Hindlimb muscle (tissue), 1 donor: Measurements from ENCODE around the gene SUSD6. TPM values are rescaled to one million over a fixed set of nuclear protein-coding genes. Genes with fewer than 3 reads are reported as not detected.

Experiments used
- DNase-seq: peaks from one replicate; pipeline ENCODE4 v3.0.0-alpha.2; 2013
- polyA plus RNA-seq: library from polyadenylated mRNA; unstranded; fragments of 120-200 nt; gene quantifications from one replicate; pipeline ENCODE4 v1.2.1, GENCODE V29; 2013; ENCODE audit not compliant: insufficient read length

SUSD6 gene
- polyA plus RNA-seq, 1 donor, result 22.6 TPM

- DNase-seq, result no peak
Observed at GRCh38 chr14:69674546-69675244, 63.3 kb downstream of the SUSD6 start.

- no peak for DNase-seq
Observed at GRCh38 chr14:69675245-69675583, 63.8 kb downstream of the SUSD6 start.

GRCh38 chr14:69675877-69676416 lies 64.6 kb downstream of the SUSD6 start:
- no peak for DNase-seq

- no peak for DNase-seq
Observed at GRCh38 chr14:69676723-69677122, 65.3 kb downstream of the SUSD6 start.

GRCh38 chr14:69680297-69680696 lies 68.9 kb downstream of the SUSD6 start:
- no peak for DNase-seq

GRCh38 chr14:69682136-69682535 lies 70.7 kb downstream of the SUSD6 start:
- no peak for DNase-seq

- DNase-seq, result no peak
Observed at GRCh38 chr14:69682621-69683263, 71.3 kb downstream of the SUSD6 start.

- DNase-seq, result no peak
Observed at GRCh38 chr14:69683971-69684370, 72.6 kb downstream of the SUSD6 start.

- DNase-seq, result no peak
Observed at GRCh38 chr14:69684461-69685217, 73.2 kb downstream of the SUSD6 start.

- no peak for DNase-seq
Observed at GRCh38 chr14:69685218-69685616, 73.8 kb downstream of the SUSD6 start.

GRCh38 chr14:69685716-69686115 lies 74.3 kb downstream of the SUSD6 start:
- DNase-seq, result peak; percentile 68

GRCh38 chr14:69687606-69688298 lies 76.4 kb downstream of the SUSD6 start:
- no peak for DNase-seq

- no peak for DNase-seq
Observed at GRCh38 chr14:69688299-69688649, 76.9 kb downstream of the SUSD6 start.

GRCh38 chr14:69690042-69690441 lies 78.6 kb downstream of the SUSD6 start:
- DNase-seq, result no peak

GRCh38 chr14:69692594-69692993 lies 81.2 kb downstream of the SUSD6 start:
- DNase-seq, result no peak

- no peak for DNase-seq
Observed at GRCh38 chr14:69693145-69693544, 81.7 kb downstream of the SUSD6 start.

GRCh38 chr14:69693801-69694729 lies 82.7 kb downstream of the SUSD6 start:
- no peak for DNase-seq

GRCh38 chr14:69694730-69695281 lies 83.4 kb downstream of the SUSD6 start:
- no peak for DNase-seq

GRCh38 chr14:69695322-69696203 lies 84.2 kb downstream of the SUSD6 start:
- DNase-seq, result no peak

GRCh38 chr14:69696204-69696527 lies 84.8 kb downstream of the SUSD6 start:
- DNase-seq, result no peak
